Keratinocyte (primary cell): ENCODE measurements around the gene MED14. TPM values are rescaled to one million over a fixed set of nuclear protein-coding genes. Genes with fewer than 3 reads are reported as not detected.

Experiments
- DNase-seq: peaks from one replicate; pipeline ENCODE4 v3.0.0-alpha.2; 2011; ENCODE audit warnings: low read depth, missing footprints, low spot score
- FAIRE-seq: peaks from 2 replicates; lab custom pipeline; 2011; peaks lifted over from hg19 to GRCh38; lab: Jason Lieb, UNC
- H2AFZ ChIP-seq: 2 replicates; pipeline ENCODE4 v1.6.0; 2012; ENCODE audit warnings: low read length, control low read depth, inconsistent platforms; ENCODE audit not compliant: control insufficient read depth
- H3K27ac ChIP-seq: 2 replicates; pipeline ENCODE4 v1.5.1; 2011; ENCODE audit warnings: low read length; ENCODE audit not compliant: control insufficient read depth, insufficient read depth
- H3K27me3 ChIP-seq: 3 replicates; pipeline ENCODE4 v1.6.0; 2011; ENCODE audit warnings: low read length; ENCODE audit not compliant: control insufficient read depth, insufficient read depth; ENCODE audit errors: extremely low read depth
- H3K36me3 ChIP-seq, 2 experiments: 2 replicates in 1 of 2; 3 replicates in 1 of 2; pipeline ENCODE4 v1.5.1; 2011; ENCODE audit warnings: low read length in 2 of 2, mild to moderate bottlenecking in 1 of 2; ENCODE audit not compliant: control insufficient read depth in 2 of 2, insufficient read depth in 2 of 2; ENCODE audit errors: extremely low read depth in 1 of 2
- H3K4me1 ChIP-seq: 3 replicates; pipeline ENCODE4 v1.5.1; 2011; ENCODE audit warnings: low read length; ENCODE audit not compliant: control insufficient read depth, insufficient read depth; ENCODE audit errors: extremely low read depth
- H3K4me2 ChIP-seq: 3 replicates; pipeline ENCODE4 v1.6.0; 2011; ENCODE audit warnings: low read depth, low read length; ENCODE audit not compliant: control insufficient read depth, insufficient read depth; ENCODE audit errors: extremely low read depth
- H3K4me3 ChIP-seq, 3 experiments: fragments of 200-600 bp in 1 of 3; sonication (generic) in 1 of 3; 2 replicates in 2 of 3; 3 replicates in 1 of 3; pipeline ENCODE4 v1.5.1; 2011 to 2016; ENCODE audit warnings: low read length in 3 of 3, mild to moderate bottlenecking in 3 of 3, control low read depth in 2 of 3, inconsistent platforms in 1 of 3, low read depth in 1 of 3, mixed read lengths in 1 of 3, mixed run types in 1 of 3, moderate library complexity in 1 of 3; ENCODE audit not compliant: control insufficient read depth in 2 of 3, insufficient read depth in 2 of 3; ENCODE audit errors: extremely low read depth in 1 of 3
- H3K79me2 ChIP-seq: 2 replicates; pipeline ENCODE4 v1.6.0; 2012; ENCODE audit warnings: low read length; ENCODE audit not compliant: control insufficient read depth, insufficient read depth
- H3K9ac ChIP-seq: 3 replicates; pipeline ENCODE4 v1.6.0; 2011; ENCODE audit warnings: low read length; ENCODE audit not compliant: control insufficient read depth, insufficient read depth; ENCODE audit errors: extremely low read depth
- H3K9me1 ChIP-seq: 3 replicates; pipeline ENCODE4 v1.6.0; 2011; ENCODE audit warnings: low read length; ENCODE audit not compliant: control insufficient read depth, insufficient read depth; ENCODE audit errors: extremely low read depth
- H3K9me3 ChIP-seq: 2 replicates; pipeline ENCODE4 v1.5.1; 2012; ENCODE audit warnings: low read depth, low read length; ENCODE audit not compliant: control insufficient read depth
- H4K20me1 ChIP-seq: 3 replicates; pipeline ENCODE4 v1.6.0; 2011; ENCODE audit warnings: low read length; ENCODE audit not compliant: control insufficient read depth, insufficient read depth; ENCODE audit errors: extremely low read depth
- EZH2 ChIP-seq: IDR thresholded peaks from one replicate; pipeline ENCODE4 v1.6.1; 2012; ENCODE audit warnings: inconsistent platforms, mild to moderate bottlenecking, low read length, moderate library complexity
- dilution Hi-C: fragments of 300-500 bp; cut with MboI; formaldehyde crosslinking; loops from one replicate; pipeline ENCODE4 v1.7.0; 2020; ENCODE audit warnings: low sequenced_read_pairs; ENCODE audit not compliant: extremely low pct_ligation_motif_present
- polyA plus RNA-seq, 5 experiments: library from polyadenylated mRNA; depleted of rRNA in 3 of 5; stranded (reverse) in 3 of 5; stranded (forward) in 1 of 5; unstranded in 1 of 5; fragments of >200 nt; gene quantifications; 1 replicate in 1 of 5; 2 replicates in 3 of 5; 3 replicates in 1 of 5; pipeline versions ENCODE4 v1.2.1 to v1.2.3, GENCODE V29; 2011 to 2012; ENCODE audit warnings: missing spikeins in 2 of 5, low read depth in 1 of 5, low replicate concordance in 1 of 5
- TF ChIP-seq, protein P1 (sequence below), 3 experiments: IDR thresholded peaks in 1 of 3; conservative IDR thresholded peaks in 1 of 3; optimal IDR thresholded peaks in 1 of 3; 2 replicates in 2 of 3; 3 replicates in 1 of 3; pipeline versions ENCODE3 to v1.5.1; 2011; ENCODE audit warnings: low read length in 3 of 3, mild to moderate bottlenecking in 3 of 3, moderate library complexity in 2 of 3, control low read depth in 1 of 3, inconsistent platforms in 1 of 3; ENCODE audit not compliant: insufficient read depth in 2 of 3; ENCODE audit errors: extremely low read depth in 1 of 3

The MED14 gene
- polyA plus RNA-seq, 1 donor (not counting 4 experiments of a cell fraction or from before 2014, with no cell fraction given), result 25.9 TPM

DNA sequence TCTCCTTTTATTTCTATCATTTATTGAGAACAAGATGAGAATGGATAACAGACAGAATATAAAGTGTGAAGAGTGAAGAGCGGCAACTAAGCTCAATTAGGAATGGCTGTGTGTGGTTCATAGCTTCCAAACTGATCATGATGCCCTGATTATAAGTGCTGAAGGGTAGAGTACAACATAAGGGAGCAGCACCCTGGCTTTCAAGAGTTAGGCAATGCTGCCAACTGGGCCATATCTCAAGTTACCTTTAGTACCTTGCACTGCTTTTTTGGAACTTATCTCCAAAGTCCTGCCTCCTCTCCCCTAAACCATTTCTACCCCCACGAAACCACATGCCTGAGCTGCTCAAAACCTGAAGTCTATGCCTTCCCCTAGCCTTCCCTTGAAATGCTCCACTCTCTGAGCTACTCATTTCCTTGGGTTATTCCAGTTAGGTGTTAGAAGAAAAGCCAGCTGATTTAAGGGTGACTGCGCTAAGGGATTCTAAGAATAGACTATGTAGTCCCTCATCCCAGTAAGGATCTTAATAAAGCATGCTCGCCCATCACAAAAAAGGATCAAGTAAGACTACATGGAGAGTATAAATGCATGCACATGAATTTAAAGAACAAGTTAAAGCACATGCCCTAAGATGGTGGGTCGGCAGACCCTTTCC, 29.6 kb downstream of the MED14 start:
- no peak for FAIRE-seq
- no peak overlapping the region for H3K4me3 ChIP-seq
- TF ChIP-seq, protein P1, sequence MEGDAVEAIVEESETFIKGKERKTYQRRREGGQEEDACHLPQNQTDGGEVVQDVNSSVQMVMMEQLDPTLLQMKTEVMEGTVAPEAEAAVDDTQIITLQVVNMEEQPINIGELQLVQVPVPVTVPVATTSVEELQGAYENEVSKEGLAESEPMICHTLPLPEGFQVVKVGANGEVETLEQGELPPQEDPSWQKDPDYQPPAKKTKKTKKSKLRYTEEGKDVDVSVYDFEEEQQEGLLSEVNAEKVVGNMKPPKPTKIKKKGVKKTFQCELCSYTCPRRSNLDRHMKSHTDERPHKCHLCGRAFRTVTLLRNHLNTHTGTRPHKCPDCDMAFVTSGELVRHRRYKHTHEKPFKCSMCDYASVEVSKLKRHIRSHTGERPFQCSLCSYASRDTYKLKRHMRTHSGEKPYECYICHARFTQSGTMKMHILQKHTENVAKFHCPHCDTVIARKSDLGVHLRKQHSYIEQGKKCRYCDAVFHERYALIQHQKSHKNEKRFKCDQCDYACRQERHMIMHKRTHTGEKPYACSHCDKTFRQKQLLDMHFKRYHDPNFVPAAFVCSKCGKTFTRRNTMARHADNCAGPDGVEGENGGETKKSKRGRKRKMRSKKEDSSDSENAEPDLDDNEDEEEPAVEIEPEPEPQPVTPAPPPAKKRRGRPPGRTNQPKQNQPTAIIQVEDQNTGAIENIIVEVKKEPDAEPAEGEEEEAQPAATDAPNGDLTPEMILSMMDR (optimal IDR thresholded peaks at IDR 0.05 in 1 of 3, IDR thresholded peaks at IDR 0.05 in 1 of 3, conservative IDR thresholded peaks at IDR 0.05 in 1 of 3; ENCODE audit: extremely low read depth in 1 of 3, insufficient read depth in 2 of 3, low read length in 3 of 3), result no peak
- TF ChIP-seq EZH2, result no peak

DNA sequence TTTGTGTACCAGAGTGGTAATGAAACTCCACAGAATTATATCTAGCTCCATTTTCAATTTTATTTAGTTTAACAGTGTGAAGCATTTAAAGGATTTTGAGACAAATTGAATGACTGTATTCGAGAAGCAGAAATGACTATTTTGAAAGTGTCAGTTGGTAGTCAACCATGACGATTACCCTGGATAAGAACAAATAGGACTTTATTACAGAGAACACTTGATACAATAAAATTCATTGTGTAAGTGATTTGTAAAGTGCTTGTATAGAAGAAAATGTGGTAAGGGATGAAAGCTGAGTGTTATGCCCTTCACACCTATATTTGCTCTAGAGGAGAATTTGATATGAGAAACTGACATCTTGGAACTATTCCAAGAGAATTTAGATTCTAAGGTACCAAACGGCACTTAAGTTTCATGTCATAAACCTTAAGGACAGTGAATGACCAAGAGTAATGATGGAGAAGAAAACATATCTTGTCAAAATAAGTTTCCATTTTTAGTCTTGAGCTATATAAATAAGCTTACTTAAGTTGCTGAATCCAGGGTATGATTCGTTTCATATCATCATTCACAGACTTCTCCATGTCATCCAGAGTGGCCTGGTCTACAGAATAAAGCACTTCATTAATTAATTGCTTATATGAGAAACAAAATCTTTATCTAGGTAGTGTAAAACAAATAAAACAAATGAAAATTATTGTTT, 34.6 kb downstream of the MED14 start:
- dilution Hi-C loops, result no loop called here
- Histone ChIP-seq H3K36me3 (peaks cover 0 to 2% of the 10 kb centered on the region in 2 experiments), H3K27ac (no peak overlapping the region), H3K9me1 (no peaks in the 10 kb centered on the region), H3K9me3 (no peaks in the 10 kb centered on the region), H3K27me3 (no peaks in the 10 kb centered on the region), H3K79me2 (no peaks in the 10 kb centered on the region), H3K4me3 (no peak overlapping the region), H4K20me1 (no peaks in the 10 kb centered on the region), H3K9ac (no peak overlapping the region), H3K4me2 (no peak overlapping the region), H2AFZ (no peak overlapping the region), H3K4me1 (no peaks in the 10 kb centered on the region)
- TF ChIP-seq EZH2, result no peak
- TF ChIP-seq, protein P1 (optimal IDR thresholded peaks at IDR 0.05 in 1 of 3, IDR thresholded peaks at IDR 0.05 in 1 of 3, conservative IDR thresholded peaks at IDR 0.05 in 1 of 3; ENCODE audit: extremely low read depth in 1 of 3, insufficient read depth in 2 of 3, low read length in 3 of 3), result no peak
- no peak for DNase-seq
- no peak for FAIRE-seq

More for the DNA sequence above, 29.6 kb downstream of the MED14 start:
- H3K4me1 ChIP-seq, result no peaks in the 10 kb centered on the region
- H2AFZ ChIP-seq, result no peak overlapping the region
- dilution Hi-C loops, result no loop called here
- no peaks in the 10 kb centered on the region for H3K79me2 ChIP-seq
- H3K4me2 ChIP-seq, result no peak overlapping the region
- H3K9ac ChIP-seq, result no peak overlapping the region
- no peaks in the 10 kb centered on the region for H3K9me3 ChIP-seq
- H3K27me3 ChIP-seq, result no peaks in the 10 kb centered on the region
- DNase-seq, result no peak
- H4K20me1 ChIP-seq, result no peaks in the 10 kb centered on the region
- H3K9me1 ChIP-seq, result no peaks in the 10 kb centered on the region
- H3K36me3 ChIP-seq, result peaks cover 3 to 5% of the 10 kb centered on the region in 2 experiments
- no peak overlapping the region for H3K27ac ChIP-seq
